Ramos (cell line): ENCODE data around the gene CEACAM16.

ENCODE experiments used
- in situ Hi-C: fragments of 300-500 bp; cut with MboI; formaldehyde crosslinking; loops from one replicate; pipeline ENCODE4 v1.14.3; 2022; ENCODE audit warnings: low sequenced_read_pairs; ENCODE audit not compliant: unreplicated experiment

The CEACAM16 gene

DNA sequence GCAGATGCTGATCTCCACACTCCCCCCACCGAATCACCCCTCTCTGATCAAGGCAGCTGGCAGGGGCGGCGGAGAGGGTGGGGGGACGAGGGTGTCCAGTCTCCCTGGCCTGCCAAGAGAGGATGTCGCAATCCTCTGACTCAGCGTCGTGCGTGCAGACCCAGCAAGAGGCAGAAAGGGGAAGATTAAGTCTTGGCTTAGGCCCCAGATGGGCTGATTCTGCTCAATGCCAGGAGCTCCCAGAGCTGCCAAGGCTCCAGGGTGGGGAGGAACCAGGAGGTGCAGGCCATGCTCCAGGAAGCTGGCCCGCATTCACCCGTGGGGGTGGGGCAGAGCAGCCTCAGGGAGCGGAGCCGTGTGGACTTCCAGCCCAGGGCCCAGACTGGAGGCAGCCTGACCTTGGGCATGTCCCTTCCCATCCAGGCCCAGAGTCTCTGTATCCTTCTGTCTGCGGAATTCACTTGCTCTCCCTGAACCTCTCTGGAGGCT is 42.9 kb downstream of the CEACAM16 start:
- in situ Hi-C loops: no loop called here

DNA sequence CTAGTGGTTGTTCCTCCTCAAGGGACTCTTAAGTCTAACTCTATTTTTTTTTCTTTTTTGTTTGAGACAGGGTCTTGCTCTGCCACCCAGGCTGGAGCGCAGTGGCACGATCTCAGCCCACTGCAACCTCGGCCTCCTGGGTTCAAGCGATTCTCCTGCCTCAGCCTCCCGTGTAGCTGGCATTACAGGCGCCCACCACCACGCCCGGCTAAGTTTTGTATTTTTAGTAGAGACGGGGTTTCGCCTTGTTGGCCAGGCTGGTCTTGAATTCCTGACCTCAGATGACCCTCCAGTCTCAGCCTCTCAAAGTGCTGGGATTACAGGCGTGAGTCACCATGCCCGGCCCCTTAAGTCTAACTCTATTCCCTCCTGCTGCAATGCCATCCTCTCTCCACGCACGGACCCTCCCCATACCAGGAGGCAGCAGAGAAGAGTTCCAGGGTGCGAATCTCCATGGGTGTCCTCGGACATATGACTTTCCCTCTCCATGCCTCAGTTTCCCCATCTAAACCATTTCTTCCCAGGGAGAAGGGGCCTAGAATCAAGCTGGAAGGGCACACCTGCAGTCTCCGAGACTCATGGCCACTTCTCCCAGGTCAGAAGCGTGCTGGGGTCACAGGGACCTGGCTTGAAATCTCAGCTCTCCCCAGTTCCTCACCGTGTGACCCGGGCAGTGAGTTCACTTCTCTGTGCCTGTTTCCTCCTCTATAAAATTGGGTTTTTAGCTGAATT is 43.5 kb downstream of the CEACAM16 start:
- in situ Hi-C loops: no loop called here

DNA sequence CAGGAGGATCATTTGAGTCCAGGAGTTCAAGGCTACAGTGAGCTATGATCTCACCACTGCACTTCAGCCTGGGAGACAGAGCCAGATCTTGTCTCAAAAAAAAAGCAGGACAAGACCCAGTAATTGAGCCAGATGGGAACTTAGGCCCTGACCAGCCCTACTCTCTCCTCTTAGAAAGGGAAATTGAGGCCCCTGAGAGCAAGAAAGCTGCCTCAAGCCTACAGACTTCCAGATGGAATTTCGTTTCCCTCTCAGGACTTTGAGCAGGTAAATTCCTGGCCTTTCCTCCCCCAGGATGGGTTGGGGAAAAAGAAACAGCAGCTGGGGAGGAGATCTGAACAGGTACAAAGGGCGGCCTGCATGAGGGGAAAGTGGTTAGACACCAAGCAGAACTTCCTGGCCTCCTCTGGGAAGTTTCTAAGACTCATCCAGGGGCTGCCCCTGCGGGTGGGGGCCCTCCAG is 46.0 kb downstream of the CEACAM16 start:
- in situ Hi-C loops: no loop called here

DNA sequence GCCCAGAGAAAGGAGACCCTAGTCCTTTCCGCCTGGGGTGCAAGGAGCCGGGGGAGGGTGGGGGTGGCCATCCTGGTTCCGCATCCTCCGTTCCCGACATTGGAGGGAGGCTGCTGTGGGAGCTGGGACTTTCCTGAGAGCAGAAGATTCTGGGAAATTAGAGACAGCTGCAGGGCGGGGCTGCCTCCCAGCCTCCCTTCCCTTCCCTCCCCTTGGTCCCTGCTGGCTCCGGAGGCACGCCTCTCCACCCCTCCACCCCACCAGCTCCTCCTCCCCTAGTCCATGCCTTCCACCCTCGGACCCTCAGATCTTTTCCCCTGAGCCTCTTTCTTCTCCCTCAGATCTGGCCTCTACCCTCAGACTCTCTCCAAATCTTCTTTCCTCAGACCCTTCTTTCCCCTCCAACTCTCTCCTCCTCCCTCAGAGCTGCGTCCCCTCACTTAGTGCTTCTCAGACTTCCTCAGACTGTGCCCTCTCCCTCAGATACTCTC is 46.4 kb downstream of the CEACAM16 start:
- in situ Hi-C loops: no loop called here

DNA sequence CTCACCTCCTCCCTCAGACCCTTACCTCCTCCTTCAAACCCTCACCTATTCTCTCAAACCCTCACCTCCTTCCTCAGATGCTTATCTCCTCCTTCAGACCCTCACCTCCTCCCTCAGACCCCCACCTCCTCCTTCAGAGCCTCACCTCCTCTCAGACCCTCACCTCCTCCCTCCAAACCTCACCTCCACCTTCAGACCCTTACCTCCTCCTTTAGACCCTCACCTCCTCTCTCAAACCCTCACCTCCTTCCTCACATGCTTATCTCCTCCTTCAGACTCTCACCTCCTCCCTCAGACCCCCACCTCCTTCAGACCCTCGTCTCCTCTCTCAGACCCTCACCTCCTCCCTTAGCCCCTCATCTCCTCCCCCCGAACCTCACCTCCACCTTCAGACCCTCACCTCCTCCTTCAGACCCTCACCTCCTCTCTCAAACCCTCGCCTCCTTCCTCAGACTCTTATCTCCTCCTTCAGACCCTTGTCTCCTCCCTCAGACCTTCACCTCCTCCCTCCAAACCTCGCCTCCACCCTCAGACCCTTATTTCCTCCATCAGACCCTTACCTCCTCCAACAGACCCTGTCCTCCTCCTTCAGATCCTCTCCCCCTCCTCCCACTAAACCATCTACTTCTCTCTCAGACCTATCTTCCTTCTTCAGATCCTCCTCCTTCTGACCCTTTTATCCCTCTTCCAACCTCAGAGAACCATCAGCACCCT is 47.1 kb downstream of the CEACAM16 start:
- in situ Hi-C loops: no loop called here

DNA sequence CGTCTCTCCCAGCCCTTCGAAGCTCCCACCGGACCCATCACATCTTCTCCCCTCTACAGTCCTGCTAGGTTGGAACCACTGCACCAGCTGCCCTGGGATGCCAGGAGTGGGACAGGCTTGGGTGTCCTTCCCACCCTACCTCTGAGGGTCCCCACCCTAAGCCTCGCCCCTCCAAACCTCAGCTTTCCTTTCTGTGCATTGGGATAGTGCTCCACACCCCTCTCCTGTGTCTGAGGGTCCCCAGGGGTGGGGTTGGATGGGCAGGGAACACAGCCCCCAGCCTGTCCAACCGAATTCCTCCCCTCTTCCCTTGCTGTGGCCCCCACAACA is 47.6 kb downstream of the CEACAM16 start:
- in situ Hi-C loops: no loop called here

DNA sequence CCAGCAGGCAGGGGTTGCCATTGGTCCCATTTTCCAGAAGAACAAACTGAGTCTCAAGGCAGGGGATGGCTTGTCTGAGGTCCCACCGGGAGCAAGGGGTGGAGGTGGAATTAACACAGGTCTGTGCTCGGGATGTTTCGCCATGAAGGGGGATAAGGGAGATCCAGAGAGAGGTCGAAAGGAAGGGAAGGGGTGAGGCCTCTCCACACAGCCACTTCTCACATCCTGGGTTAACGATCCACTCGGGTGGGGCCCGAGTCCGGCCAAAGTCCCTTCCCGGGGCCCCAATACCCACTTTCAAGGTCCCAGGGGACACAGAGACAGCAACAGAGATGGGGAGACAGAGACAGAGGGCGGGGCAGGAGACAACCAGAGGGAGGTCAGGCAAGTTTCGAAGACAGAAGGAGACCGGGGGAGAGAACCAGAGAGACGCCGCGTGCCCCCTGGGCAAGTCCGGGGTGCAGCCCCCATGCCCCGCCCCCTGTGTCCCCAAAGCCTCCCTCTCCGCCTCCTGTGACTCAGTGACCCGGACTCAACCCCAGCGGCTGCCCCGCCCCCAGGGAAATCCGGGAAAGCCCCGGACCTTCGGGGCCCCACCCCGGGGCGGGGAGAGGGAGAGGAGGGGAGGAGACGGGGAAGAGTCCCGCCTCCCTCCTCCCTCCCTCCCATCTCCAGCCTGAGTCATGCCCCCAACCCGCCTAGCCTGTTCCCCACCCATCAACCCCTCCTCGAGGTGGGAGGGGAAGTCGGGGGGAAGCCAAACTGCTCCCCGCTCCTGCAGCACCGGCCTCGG is 48.2 kb downstream of the CEACAM16 start:
- in situ Hi-C loops: no loop called here

DNA sequence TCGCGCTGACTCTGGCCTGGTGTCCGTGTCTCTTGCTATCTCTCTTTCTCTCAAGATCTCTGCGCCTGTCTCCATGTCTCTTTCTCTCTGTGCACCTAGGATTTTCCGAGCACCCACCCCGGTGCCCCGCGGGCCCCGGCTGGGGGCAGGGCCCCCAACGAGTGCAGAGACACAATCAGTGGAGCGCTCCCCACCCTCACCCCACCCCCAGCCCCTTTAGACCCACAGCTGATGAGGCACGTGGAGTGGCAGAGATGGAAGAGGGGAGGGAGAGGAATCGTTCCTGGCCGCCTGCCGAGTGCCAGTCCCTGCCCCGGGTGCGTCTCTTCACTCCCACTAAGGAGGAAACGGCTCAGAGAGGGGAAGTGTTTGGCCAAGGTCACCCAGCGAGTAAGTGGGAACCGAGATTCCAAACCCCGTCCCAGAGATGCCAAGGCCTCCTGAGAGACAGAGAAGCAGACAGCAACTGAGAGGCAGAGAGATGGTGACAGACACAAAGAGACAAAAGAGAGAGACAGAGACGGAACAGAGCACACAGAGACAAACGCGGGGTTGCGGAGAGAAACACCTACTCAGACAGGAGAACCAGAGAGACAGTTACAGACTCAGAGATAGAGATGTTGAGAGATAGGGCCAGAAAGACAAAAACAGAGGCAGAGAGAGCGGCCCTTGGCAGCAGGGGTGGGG is 48.9 kb downstream of the CEACAM16 start:
- in situ Hi-C loops: no loop called here

DNA sequence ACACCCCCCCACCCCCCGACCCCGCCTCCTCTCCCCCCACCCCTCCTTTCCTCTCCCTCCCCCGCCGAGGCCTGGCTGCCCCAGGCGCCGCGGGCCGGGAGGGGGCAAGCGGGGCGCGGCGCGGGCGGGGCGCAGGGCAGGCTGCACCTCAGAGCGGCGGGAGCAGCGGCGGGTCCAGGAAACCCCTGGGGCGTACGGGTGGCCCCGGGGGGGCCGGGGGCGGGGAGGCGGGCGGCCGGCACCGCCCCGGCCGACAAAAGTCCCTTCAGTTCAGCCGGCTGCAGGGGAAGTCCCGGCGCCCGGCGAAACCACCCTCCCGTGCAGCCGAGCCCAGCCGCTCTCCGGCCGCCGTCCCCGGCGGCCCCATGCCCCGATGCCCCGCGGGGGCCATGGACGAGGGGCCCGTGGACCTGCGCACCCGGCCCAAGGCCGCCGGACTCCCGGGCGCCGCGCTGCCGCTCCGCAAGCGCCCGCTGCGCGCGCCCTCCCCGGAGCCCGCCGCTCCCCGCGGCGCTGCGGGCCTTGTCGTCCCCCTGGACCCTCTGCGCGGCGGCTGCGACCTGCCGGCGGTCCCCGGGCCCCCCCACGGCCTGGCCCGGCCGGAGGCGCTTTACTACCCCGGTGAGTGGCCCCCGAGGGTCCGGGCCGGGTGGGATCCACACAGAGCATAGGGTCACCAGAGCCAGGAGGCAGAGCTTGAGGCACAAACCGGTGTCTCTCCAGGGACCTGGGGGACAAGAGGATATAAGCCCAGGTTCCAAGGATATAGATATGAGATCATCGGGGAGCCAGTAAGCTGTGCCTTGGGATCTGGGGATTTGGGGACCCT is 49.7 kb downstream of the CEACAM16 start, which contains the start of gene BCL3:
BCL3 (plus strand) TSS at position 283 of the 829 bp plus-strand sequence; CDS start at position 366, 83 bp downstream.
- in situ Hi-C loops: no loop called here

DNA sequence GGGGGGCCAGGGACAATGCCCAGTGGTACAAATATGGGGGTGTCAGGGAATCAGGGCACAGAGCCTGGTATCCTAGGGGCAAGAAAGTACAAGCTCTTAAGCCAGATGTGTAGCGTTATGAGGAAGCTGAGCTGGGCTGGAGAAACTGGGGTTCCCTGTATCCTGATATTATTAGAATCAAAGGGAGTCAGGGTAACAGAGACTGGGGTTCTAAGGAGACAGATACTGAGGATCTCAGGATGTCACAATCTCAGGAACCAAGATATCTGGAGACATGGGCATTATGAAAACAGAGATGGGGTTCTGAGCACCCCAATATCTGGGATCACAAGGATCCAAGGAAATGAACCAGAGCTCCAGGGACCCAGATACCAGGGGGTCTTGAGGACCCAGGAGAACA is 50.3 kb downstream of the CEACAM16 start:
- in situ Hi-C loops: no loop called here

DNA sequence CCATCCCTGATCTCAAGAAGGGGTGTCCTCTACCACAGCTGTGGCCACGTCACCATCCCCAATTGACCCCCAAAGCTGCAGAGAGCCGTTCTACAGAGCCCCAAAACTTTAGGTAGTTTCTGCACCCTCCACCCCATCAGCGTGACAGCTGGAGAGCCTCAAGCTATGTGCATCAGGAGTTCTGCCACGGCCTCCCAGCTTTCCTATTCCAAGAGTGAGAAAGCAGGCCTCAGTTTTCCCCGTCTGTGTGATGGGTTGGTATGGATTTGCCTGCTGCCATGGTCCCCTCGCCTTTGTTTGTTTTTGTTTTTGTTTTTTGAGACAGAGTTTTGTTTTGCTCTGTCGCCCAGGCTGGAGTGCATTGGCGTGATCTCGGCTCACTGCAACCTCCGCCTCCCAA is 51.0 kb downstream of the CEACAM16 start:
- in situ Hi-C loops: loop anchor here (25.0 kb wide), 1 partner anchor 988 kb away; the partner anchor contains the start of gene SMG9

DNA sequence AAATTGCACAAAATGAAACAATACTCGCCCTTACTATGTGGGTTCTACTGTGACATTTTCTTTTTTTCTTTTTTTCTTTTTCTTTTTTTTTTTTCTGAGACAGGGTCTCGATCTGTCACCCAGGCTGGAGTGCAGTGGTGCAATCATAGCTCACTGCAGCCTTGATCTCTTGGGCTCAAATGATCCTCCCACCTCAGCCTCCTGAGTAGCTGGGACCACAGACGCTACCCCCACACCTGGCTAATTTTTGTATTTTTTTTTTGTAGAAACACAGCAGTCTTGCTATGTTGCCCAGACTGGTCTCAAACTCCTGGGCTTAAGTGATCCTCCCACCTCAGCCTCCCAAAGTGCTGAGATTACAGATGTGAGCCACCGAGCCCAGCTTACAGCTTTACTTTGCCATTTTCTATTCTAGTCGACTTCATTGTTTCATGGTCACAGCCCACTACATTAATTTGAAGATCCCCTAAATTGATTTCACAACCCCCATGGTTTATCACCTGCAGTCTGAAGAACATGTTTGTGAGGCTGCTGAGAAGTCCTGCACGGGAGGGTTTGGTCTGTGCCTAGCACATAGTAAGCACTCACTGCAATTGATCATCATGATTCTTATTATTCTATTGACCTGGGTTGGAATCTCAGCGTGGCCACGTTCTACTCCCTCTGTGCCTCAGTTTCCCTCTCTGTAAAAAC is 53.3 kb downstream of the CEACAM16 start:
- in situ Hi-C loops: loop anchor here (25.0 kb wide), 1 partner anchor 990 kb away; the partner anchor contains the start of gene SMG9

DNA sequence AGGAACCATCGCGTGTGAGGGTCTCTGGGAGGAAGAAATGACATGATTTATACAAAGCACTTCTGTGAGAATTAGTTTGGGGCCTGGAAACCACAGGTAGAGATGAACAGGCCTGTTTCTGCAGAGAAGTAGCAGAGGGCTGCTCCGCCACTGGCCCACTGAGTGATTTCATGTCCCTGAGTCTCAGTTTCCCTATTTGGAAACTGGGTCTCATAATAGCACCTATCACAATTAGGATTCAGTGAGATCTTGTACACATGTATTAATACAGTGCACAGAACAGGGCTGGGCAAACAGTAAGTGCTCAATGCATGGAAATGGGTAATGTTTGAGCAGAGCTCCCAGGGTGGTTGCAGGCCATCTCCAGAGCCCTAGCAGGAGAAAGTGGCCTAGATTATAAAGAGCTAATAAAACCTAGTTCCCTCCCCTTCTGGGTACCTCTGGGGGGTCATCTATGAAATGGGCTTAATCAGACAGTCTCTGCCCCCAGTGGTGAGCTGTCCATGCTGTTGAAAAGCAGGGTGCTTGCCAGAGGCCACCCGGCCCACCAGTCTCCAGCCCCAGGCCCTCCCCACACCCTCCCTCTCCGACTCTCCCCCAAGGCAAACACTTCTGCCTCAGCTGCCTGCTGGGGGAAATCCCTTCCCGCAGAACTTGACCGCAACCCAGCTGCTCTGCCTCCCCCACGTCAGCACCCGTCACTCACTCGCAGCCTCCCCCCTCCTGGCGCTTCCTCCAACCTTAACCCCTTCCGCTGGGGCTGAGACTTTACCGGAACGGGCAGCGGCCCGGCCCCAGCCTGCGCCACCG is 54.1 kb downstream of the CEACAM16 start:
- in situ Hi-C loops: loop anchor here (25.0 kb wide), 1 partner anchor 991 kb away; the partner anchor contains the start of gene SMG9

DNA sequence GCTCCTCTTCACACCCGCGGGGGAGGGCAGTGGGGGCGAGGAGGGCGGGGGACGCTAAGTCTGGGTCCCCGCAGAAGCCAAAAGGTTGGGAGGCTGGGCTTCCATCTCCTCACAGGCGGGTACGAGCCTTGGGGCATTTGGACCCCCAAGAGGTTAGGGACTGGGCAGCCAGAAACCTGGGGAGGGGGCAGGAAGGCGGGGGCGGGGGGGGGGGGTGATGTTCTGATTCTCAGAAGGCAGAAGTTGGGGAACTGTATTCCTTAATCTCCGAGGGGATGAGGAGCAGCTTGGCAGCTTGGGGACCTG is 54.6 kb downstream of the CEACAM16 start:
- in situ Hi-C loops: loop anchor here (25.0 kb wide), 1 partner anchor 991 kb away; the partner anchor contains the start of gene SMG9

DNA sequence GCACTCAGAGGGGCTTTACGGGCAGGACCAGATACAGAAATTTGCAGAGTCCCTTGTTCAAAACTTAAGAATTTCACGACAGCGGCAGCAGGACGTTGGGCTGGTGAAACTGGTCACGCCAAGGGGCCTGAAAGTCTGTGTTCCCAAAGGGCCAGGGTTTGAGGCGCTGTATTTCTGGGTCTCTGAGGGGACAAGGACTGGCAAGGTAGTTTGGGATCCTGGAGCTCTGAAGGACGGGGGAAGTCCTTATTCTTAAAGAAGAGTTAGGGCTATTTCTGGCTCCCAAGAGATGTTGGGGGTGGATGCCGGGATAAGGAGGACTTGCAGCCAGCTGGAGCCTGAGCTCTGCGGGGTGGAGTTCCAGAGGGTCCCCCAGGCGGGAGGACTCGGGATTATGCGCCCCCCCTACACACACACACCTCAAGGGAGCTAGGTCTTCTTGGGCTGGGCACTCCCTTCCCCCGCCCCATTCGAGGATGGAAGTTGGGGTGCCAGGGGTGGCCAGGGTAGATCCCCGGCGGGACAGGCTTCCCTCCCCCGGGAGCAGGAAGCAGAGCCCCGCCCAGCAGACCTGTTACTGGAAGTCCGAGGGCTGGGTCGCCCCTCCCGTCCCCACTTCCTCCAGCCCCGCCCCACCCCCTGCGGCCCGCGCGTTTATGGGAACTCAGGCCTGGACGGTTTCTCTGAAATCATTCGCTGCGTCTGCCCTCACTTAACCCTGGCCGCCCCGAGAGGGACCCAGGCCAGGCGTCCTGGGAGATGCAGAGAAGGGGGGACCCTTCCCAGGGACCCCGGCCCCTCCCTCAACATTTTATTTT is 55.2 kb downstream of the CEACAM16 start:
- in situ Hi-C loops: loop anchor here (25.0 kb wide), 1 partner anchor 992 kb away; the partner anchor contains the start of gene SMG9

DNA sequence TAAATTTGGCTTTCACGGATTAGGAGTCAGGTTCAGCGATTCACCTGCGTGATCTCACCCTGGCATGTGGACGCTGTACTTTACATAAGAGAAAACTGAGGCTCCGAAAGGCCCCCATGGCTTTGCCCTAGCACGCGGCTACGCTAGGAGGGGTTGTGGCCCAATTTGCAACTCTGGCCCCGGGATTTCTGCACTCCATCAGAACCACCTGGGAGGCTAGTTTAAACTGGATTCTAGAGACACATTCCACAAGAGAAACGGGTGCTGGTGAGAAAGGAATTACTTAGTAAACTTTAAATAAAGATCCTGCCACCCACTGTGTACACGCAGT is 55.8 kb downstream of the CEACAM16 start:
- in situ Hi-C loops: loop anchor here (25.0 kb wide), 1 partner anchor 992 kb away; the partner anchor contains the start of gene SMG9

DNA sequence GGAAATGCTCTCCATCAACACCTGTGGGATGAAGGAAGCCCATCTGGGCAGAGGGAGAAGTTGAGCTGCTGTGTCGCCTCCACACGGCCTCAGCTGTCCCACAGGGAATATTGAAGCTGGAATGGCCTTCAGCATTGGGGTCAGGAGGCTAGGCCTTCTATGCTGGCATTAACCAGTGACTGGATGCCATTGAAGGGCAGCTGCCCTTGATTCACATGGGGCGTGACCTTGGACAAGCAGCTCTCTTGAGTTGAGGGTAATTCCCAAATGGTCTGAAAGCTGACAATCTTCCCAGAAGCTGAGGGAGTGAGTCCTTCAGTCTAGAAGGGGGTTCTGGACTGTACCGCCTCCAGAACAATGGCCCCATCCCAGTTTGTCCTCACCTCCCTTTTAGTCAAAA is 56.3 kb downstream of the CEACAM16 start:
- in situ Hi-C loops: loop anchor here (25.0 kb wide), 1 partner anchor 993 kb away; the partner anchor contains the start of gene SMG9
